Activated B cell treated with CpG ODN at 0.5 μM for 24 hours (primary cell): ENCODE results near the gene PPP1R14D. TPM values are rescaled to one million over a fixed set of nuclear protein-coding genes. Genes with fewer than 3 reads are reported as not detected.
A peak's percentile ranks its signal among the peaks of the same experiment; 100 is the strongest.

Experiments
- ATAC-seq: fragments of 200-7000 bp; cut with Tn5 transposase; one replicate; pipeline ENCODE4 v1.10.0; 2021; ENCODE audit warnings: low read depth, mild to moderate bottlenecking, moderate library complexity
- CTCF ChIA-PET: fragments of 350-600 bp; sonication (Branson Sonifier 250); formaldehyde crosslinking; loops from one replicate; lab custom pipeline; 2021; ENCODE audit warnings: antibody characterized with exemption; lab: Charles Lee
- POLR2A ChIA-PET: fragments of 350-600 bp; sonication (Branson Sonifier 250); formaldehyde crosslinking; loops from one replicate; lab custom pipeline; 2021; ENCODE audit warnings: antibody characterized with exemption; lab: Charles Lee
- DNase-seq: peaks from one replicate; pipeline ENCODE4 v3.0.0; 2022
- H3K27ac Mint-ChIP-seq: one replicate; pipeline ENCODE4 v1.8.0; 2020; ENCODE audit warnings: mixed read lengths
- H3K27me3 Mint-ChIP-seq: one replicate; pipeline ENCODE4 v1.8.0; 2021; ENCODE audit warnings: mixed read lengths
- H3K36me3 Mint-ChIP-seq: one replicate; pipeline ENCODE4 v1.8.0; 2021; ENCODE audit warnings: low read depth, mixed read lengths
- H3K4me1 Mint-ChIP-seq: one replicate; pipeline ENCODE4 v1.8.0; 2021; ENCODE audit warnings: mixed read lengths
- H3K4me3 Mint-ChIP-seq: one replicate; pipeline ENCODE4 v1.8.0; 2020; ENCODE audit warnings: mild to moderate bottlenecking, mixed read lengths
- H3K9me3 Mint-ChIP-seq: one replicate; pipeline ENCODE4 v1.8.0; 2020; ENCODE audit warnings: mixed read lengths
- intact Hi-C: fragments of 100-400 bp; cut with micrococcal nuclease; formaldehyde crosslinking; loops from one replicate; pipeline ENCODE4 v1.15.1; 2024
- total RNA-seq: library from RNA; stranded (reverse); gene quantifications from 2 replicates; pipeline ENCODE4 v1.2.3, GENCODE V29; 2022
- TF ChIP-seq, protein P1 (sequence below): fragments of 200-600 bp; IDR thresholded peaks from one replicate; pipeline ENCODE4 v1.8.0; 2022; ENCODE audit warnings: antibody characterized with exemption, mild to moderate bottlenecking

The PPP1R14D gene, protein sequence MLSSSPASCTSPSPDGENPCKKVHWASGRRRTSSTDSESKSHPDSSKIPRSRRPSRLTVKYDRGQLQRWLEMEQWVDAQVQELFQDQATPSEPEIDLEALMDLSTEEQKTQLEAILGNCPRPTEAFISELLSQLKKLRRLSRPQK
- 0.31 TPM in 1 of 2 replicates, not detected in the other for total RNA-seq

DNA sequence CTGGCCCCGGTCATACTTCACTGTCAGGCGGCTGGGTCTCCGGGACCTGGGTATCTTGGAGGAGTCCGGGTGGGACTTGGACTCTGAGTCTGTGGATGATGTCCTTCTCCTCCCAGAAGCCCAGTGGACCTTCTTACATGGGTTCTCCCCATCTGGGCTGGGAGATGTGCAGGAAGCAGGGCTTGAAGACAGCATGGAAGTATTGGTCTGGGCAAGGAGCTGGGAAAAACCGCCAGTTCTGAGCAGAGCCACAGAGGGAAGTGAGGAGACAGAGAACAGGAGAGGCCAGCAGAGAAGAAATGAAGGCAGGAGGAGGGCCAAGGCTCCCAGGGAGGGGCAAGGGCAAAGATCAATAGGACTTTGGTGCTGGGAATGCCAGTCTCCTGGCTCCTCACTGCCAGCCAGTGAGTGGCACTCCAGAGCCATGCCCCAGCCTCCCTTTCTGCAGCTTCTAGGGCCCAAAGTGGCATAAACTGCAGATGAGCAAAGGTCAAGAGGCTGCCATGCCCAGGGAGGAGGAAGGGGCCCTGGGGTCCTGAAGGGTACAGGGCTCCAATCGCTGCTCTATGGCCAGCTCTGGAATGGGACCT is at the start of gene PPP1R14D:
Gene PPP1R14D (minus strand): TSS at position 262 of the 590 bp plus-strand sequence. CDS start 67 bp downstream, at position 195.
- TF ChIP-seq, protein P1, sequence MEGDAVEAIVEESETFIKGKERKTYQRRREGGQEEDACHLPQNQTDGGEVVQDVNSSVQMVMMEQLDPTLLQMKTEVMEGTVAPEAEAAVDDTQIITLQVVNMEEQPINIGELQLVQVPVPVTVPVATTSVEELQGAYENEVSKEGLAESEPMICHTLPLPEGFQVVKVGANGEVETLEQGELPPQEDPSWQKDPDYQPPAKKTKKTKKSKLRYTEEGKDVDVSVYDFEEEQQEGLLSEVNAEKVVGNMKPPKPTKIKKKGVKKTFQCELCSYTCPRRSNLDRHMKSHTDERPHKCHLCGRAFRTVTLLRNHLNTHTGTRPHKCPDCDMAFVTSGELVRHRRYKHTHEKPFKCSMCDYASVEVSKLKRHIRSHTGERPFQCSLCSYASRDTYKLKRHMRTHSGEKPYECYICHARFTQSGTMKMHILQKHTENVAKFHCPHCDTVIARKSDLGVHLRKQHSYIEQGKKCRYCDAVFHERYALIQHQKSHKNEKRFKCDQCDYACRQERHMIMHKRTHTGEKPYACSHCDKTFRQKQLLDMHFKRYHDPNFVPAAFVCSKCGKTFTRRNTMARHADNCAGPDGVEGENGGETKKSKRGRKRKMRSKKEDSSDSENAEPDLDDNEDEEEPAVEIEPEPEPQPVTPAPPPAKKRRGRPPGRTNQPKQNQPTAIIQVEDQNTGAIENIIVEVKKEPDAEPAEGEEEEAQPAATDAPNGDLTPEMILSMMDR: no peak
- DNase-seq (no peak), ATAC-seq (no peak)
- intact Hi-C loops: no loop called here
- CTCF ChIA-PET: interaction anchor here (0.6 to 1.1 kb wide), 2 partner anchors 23 to 236 kb away, joined by 3 read pairs; no protein-coding TSS in a partner anchor
- Mint-ChIP-seq H3K27me3 (no peaks in the 10 kb centered on the region), H3K9me3 (no peaks in the 10 kb centered on the region), H3K27ac (no peak within 1 kb of the TSS), H3K36me3 (peaks cover 4% of the 10 kb centered on the region), H3K4me1 (no peaks in the 10 kb centered on the region), H3K4me3 (no peak within 1 kb of the TSS)
- POLR2A ChIA-PET: interaction anchor here (0.6 kb wide), 1 partner anchor 209 kb away, joined by 6 read pairs; no protein-coding TSS in a partner anchor

DNA sequence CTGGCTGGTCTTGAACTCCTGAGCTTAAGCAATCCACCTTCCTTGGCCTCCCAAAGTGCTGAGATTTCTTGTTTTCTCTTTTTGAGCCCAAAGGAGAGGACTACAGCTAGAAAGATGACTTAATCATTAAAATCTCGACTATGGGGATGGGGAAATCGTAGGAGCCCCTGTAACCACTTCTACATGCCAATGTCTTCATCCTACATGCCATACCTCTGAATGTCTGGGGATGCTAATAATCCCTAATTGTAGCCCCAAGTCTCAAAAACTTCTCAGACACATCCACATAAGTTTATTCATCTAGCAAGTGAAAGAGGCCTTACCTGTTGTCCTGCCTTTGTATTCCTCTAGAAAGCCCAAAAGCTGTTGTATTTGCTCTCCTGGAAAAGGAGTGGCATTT is 49.2 kb upstream of the PPP1R14D start:
- ATAC-seq (no peak), DNase-seq (no peak)
- Mint-ChIP-seq H3K4me3 (no peak overlapping the region), H3K27ac (no peak overlapping the region), H3K27me3 (peaks cover 2% of the 10 kb centered on the region), H3K9me3 (no peaks in the 10 kb centered on the region), H3K4me1 (peaks cover 15% of the 10 kb centered on the region), H3K36me3 (no peaks in the 10 kb centered on the region)
- ChIA-PET POLR2A (interaction anchor here (0.5 to 2.1 kb wide), 2 partner anchors 76 to 278 kb away, joined by 5 to 9 read pairs; partner anchors contain the start of gene CHAC1), CTCF (interaction anchor here (2.6 kb wide), 1 partner anchor 19 kb away, joined by 26 read pairs; no protein-coding TSS in a partner anchor)
- intact Hi-C loops: no loop called here
- TF ChIP-seq, protein P1: no peak

DNA sequence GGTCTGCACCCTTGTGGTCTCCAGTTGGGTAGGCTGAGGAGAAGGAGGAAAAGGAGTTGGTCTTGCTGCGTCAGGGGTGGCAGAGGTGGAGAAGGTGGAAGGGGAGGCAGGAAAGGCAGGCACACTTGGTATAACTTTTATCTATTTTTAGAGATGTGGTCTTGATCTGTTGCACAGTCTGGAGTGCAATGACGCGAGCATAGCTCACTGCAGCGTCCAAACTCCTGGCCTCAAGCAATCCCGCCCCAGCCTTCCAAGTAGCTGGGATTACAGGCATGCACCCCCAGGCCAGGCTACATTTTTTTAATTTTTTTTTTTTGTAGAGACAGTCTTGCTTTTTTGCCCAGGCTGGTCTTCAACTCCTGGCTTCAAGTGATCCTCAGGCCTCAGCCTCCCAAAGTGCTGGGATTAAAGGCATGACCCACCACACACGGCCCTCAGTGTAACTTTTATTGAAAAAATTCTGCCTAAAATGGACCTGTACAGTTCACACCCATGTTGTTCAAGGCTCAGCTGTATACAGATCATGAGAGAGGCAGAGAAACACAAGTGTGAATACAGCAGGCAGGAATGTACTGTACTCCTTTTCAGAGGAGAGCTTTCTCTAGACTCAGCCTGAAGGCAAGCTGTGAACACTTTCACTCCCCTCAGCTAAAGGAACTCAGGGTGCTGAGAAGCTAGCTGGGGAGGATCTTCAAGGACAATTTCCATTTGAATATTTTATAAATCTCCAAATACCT is 47.7 kb upstream of the PPP1R14D start:
- CTCF ChIA-PET: interaction anchor here (0.6 to 1.2 kb wide), 3 partner anchors 16 to 18 kb away, joined by 3 to 5 read pairs (median 3); partner anchors contain the start of gene VPS18
- Mint-ChIP-seq H3K4me3 (no peak overlapping the region), H3K27ac (no peak overlapping the region), H3K9me3 (no peaks in the 10 kb centered on the region), H3K27me3 (peaks cover 2% of the 10 kb centered on the region), H3K4me1 (peaks cover 29% of the 10 kb centered on the region), H3K36me3 (no peaks in the 10 kb centered on the region)
- DNase-seq (no peak), ATAC-seq (no peak)
- intact Hi-C loops: no loop called here
- POLR2A ChIA-PET: no interaction called here
- TF ChIP-seq, protein P1: no peak

DNA sequence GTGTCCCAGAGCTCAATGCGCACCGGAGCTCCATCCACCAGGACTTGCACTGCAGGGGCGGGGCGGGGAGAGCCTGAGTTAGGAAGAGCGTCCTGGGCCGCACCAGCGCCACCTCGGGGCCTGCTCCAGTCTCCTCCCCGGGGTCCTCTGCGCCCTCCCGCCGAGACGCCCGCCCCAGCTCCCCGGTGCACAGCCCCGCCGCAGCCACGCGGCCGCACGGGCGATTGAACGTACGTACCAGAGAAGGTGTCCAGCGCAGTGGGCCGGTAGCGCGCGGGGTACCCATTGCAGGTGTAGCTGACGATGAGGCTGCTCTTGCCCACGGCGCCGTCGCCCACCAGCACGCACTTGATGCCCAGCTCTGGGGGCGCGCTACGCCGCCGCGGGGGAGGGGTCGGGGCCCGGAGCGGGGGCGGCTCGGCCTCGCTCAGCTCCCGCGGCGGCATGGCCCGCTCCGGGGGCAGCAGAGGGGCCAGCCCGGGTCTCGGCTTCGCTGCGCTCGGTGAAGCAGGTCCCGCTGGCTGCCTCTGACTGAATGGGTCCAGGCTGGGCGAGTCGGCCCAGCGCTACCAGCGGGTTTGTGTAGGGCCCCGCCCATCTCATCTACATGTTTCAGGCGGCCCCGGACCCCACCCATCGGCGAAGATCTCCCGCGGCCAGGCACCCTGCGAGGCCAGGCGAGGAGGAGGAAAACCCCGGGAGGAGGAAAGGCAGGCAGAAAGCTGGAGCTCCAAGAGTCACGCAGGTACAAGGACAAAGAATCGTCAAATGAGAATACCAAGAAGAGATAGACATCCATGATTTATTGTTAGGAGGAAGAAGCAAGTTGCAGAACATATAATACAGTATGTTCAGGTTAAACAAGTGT is 45.4 kb upstream of the PPP1R14D start, which contains the start of gene RHOV:
Gene RHOV (minus strand): TSS at position 541 of the 868 bp plus-strand sequence. CDS start 95 bp downstream, at position 446.
- Mint-ChIP-seq H3K27me3 (peaks cover 2% of the 10 kb centered on the region), H3K4me3 (peak within 1 kb of the TSS; percentile 77), H3K36me3 (no peaks in the 10 kb centered on the region), H3K27ac (no peak within 1 kb of the TSS), H3K4me1 (peaks cover 29% of the 10 kb centered on the region), H3K9me3 (no peaks in the 10 kb centered on the region)
- ChIA-PET CTCF (interaction anchor here (0.7 to 2.6 kb wide), 5 partner anchors 14 to 20 kb away, joined by 3 to 23 read pairs (median 8); partner anchors contain the start of gene VPS18), POLR2A (interaction anchor here (1.4 kb wide), 1 partner anchor 16 kb away, joined by 4 read pairs; no protein-coding TSS in a partner anchor)
- peak; percentile 51 for DNase-seq
- TF ChIP-seq, protein P1: no peak
- ATAC-seq: peak; percentile 77
- intact Hi-C loops: loop anchor here (1.0 kb wide), 2 partner anchors 17 to 20 kb away; partner anchors contain the start of gene VPS18
